DOHH2 (cell line): ENCODE results near the gene CSF3.

ENCODE experiments used
- H3F3A ChIP-seq: fragments of 200-600 bp; sonication (generic), shearing (Covaris generic); 2 replicates; pipeline ENCODE4 v1.6.0; 2016; ENCODE audit warnings: antibody characterized with exemption, mild to moderate bottlenecking; ENCODE audit not compliant: control insufficient read depth, insufficient read depth
- H3K27ac ChIP-seq: fragments of 200-600 bp; sonication (generic); 2 replicates; pipeline ENCODE4 v1.5.1; 2014; ENCODE audit warnings: low read depth, mild to moderate bottlenecking, low read length, moderate library complexity
- H3K27me3 ChIP-seq: fragments of 200-600 bp; sonication (generic); 2 replicates; pipeline ENCODE4 v1.6.1; 2014; ENCODE audit warnings: mild to moderate bottlenecking, low read length, mixed read lengths; ENCODE audit not compliant: control insufficient read depth
- H3K36me3 ChIP-seq: fragments of 200-600 bp; sonication (generic); 2 replicates; pipeline ENCODE4 v1.6.1; 2014; ENCODE audit warnings: mild to moderate bottlenecking, low read length, moderate library complexity, mixed read lengths; ENCODE audit not compliant: control insufficient read depth
- H3K4me1 ChIP-seq: fragments of 200-600 bp; sonication (generic); 2 replicates; pipeline ENCODE4 v1.6.1; 2014; ENCODE audit warnings: mild to moderate bottlenecking, low read length, mixed read lengths; ENCODE audit not compliant: control insufficient read depth
- H3K4me2 ChIP-seq: fragments of 200-600 bp; sonication (generic); 2 replicates; pipeline ENCODE4 v1.6.0; 2014; ENCODE audit warnings: mild to moderate bottlenecking, low read length, moderate library complexity
- H3K4me3 ChIP-seq: fragments of 200-600 bp; sonication (generic); 2 replicates; pipeline ENCODE4 v1.5.1; 2014; ENCODE audit warnings: mild to moderate bottlenecking, low read length, mixed read lengths
- H3K79me2 ChIP-seq: fragments of 200-600 bp; sonication (generic); 2 replicates; pipeline ENCODE4 v1.6.1; 2014; ENCODE audit warnings: mild to moderate bottlenecking, low read length, mixed read lengths; ENCODE audit not compliant: control insufficient read depth
- H3K9me2 ChIP-seq: fragments of 200-600 bp; sonication (generic); replicated peaks from 2 replicates; pipeline ENCODE4 v1.6.1; 2014; ENCODE audit warnings: mild to moderate bottlenecking, low read length, mixed read lengths; ENCODE audit not compliant: control insufficient read depth
- H3K9me3 ChIP-seq: fragments of 200-600 bp; sonication (generic); 2 replicates; pipeline ENCODE4 v1.6.1; 2014; ENCODE audit warnings: antibody characterized with exemption, low read length, mixed read lengths; ENCODE audit not compliant: control insufficient read depth, insufficient read depth
- H4K20me1 ChIP-seq: fragments of 200-600 bp; sonication (generic); 2 replicates; pipeline ENCODE4 v1.6.0; 2014; ENCODE audit warnings: low read depth, mild to moderate bottlenecking, antibody characterized with exemption, low read length, moderate library complexity; ENCODE audit not compliant: control insufficient read depth, insufficient read depth
- EZH2phosphoT487 ChIP-seq: fragments of 200-600 bp; sonication (generic); IDR thresholded peaks from 2 replicates; pipeline ENCODE4 v1.6.1; 2017; ENCODE audit warnings: borderline replicate concordance, mild to moderate bottlenecking, antibody characterized with exemption, low read length, moderate library complexity, mixed read lengths
- TF ChIP-seq, protein P1 (sequence below): fragments of 200-600 bp; sonication (generic); IDR thresholded peaks from one replicate; pipeline ENCODE4 v1.5.1; 2014; ENCODE audit warnings: antibody characterized with exemption, mild to moderate bottlenecking, low read depth, low read length; ENCODE audit not compliant: poor library complexity, severe bottlenecking

Gene CSF3

GRCh38 chr17:40022961-40023541 lies 7.8 kb downstream of the CSF3 start:
- Histone ChIP-seq H3F3A (no peaks in the 10 kb centered on the region), H3K4me2 (no peak overlapping the region), H3K79me2 (no peaks in the 10 kb centered on the region), H4K20me1 (no peaks in the 10 kb centered on the region), H3K4me3 (no peak overlapping the region), H3K36me3 (peaks cover 38% of the 10 kb centered on the region), H3K9me2 (no peaks in the 10 kb centered on the region), H3K9me3 (no peaks in the 10 kb centered on the region), H3K27ac (no peak overlapping the region), H3K4me1 (no peaks in the 10 kb centered on the region), H3K27me3 (no peaks in the 10 kb centered on the region)
- TF ChIP-seq, protein P1, sequence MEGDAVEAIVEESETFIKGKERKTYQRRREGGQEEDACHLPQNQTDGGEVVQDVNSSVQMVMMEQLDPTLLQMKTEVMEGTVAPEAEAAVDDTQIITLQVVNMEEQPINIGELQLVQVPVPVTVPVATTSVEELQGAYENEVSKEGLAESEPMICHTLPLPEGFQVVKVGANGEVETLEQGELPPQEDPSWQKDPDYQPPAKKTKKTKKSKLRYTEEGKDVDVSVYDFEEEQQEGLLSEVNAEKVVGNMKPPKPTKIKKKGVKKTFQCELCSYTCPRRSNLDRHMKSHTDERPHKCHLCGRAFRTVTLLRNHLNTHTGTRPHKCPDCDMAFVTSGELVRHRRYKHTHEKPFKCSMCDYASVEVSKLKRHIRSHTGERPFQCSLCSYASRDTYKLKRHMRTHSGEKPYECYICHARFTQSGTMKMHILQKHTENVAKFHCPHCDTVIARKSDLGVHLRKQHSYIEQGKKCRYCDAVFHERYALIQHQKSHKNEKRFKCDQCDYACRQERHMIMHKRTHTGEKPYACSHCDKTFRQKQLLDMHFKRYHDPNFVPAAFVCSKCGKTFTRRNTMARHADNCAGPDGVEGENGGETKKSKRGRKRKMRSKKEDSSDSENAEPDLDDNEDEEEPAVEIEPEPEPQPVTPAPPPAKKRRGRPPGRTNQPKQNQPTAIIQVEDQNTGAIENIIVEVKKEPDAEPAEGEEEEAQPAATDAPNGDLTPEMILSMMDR: no peak
- no peak for TF ChIP-seq EZH2phosphoT487

DNA sequence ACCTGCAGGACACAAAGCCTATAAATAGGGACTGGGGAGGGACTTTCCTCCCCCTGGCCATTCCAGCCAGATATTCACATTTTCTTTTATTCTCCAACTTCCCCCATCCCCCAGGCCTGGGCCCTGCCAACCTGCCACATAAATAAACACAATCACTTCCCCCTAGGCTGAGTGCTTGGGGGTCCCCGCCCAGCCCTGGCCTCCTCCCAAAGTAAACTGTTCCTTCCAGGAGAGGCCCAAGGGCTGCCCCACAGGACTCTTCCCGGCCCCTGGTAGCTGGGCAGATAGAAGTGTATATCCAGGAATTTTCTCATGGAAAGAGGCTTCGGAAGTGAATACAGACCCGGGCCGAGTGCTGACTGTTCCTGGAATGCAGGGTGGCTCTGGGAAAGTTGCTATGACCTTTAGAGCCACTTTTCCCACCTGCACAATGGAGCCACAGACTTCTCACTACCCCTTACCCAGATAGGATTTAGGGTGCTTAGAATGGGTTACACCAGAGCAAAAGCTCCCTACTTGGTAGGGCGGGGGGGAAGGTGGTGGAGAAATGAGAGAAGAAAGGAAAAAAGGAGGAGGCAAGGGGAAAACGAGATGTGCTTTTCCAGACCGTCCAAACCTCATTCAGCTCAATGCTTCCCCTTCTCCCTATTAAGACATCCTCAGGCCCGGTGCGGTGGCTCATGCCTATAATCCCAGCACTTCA lies 8.5 kb downstream of the CSF3 start:
- Histone ChIP-seq H3F3A (no peaks in the 10 kb centered on the region), H3K36me3 (peaks cover 42% of the 10 kb centered on the region), H3K4me1 (no peaks in the 10 kb centered on the region), H3K9me3 (no peaks in the 10 kb centered on the region), H3K27me3 (no peaks in the 10 kb centered on the region), H3K4me2 (no peak overlapping the region), H3K9me2 (no peaks in the 10 kb centered on the region), H3K79me2 (no peaks in the 10 kb centered on the region), H3K27ac (no peak overlapping the region), H3K4me3 (no peak overlapping the region), H4K20me1 (no peaks in the 10 kb centered on the region)
- TF ChIP-seq EZH2phosphoT487: no peak
- TF ChIP-seq, protein P1: no peak

DNA sequence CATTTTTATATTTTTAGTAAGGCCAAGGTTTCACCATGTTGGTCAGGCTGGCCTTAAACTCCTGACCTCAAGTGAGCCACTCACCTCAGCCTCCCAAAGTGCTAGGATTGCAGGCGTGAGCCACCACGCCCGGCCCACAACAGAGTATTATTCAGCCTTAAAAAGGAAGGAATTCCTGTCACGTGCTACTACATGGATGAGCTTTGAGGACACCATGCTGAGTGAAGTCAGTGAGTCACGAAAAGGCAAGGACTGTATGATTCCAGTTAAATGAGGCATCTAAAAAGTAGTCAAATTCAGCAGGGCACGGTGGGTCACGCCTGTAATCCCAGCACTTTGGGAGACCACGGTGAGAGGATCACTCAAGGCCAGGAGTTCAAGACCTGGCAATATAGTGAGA lies 9.7 kb downstream of the CSF3 start:
- no peaks in the 10 kb centered on the region for H3K27me3 ChIP-seq
- TF ChIP-seq, protein P1: no peak
- no peak for TF ChIP-seq EZH2phosphoT487
- no peaks in the 10 kb centered on the region for H4K20me1 ChIP-seq
- H3K27ac ChIP-seq: no peak overlapping the region
- H3K9me3 ChIP-seq: no peaks in the 10 kb centered on the region
- H3K4me3 ChIP-seq: no peak overlapping the region
- H3K9me2 ChIP-seq: no peaks in the 10 kb centered on the region
- H3K4me2 ChIP-seq: no peak overlapping the region
- H3K36me3 ChIP-seq: peaks cover 47% of the 10 kb centered on the region
- H3F3A ChIP-seq: no peaks in the 10 kb centered on the region
- H3K79me2 ChIP-seq: no peaks in the 10 kb centered on the region
- no peaks in the 10 kb centered on the region for H3K4me1 ChIP-seq
